ENCODE results near the gene DYNC2LI1. TPM values are rescaled to one million over a fixed set of nuclear protein-coding genes. Genes with fewer than 3 reads are reported as not detected.

DYNC2LI1 gene
- total RNA-seq, 4 donors from 2014 or later: 19.5 to 37.3 (median 33.1) TPM

DNA sequence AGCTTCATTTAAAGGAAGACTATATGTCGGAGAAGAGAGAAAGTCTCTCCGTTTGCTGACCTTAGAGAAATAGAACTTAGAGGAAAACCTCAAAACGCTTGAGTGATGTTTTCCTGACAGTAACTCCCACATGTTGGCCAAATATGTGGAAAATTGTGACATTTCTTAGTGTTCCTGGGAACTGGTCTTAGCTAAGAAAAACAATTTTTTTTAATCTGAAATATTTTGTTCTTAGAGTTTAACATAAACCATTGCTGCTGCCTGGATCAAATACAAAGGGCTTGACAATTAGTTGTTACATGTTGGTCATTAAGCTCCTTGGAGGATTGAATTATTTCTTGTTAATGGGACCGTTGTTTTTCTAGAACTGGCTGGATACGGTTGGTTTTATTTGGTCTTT, 16.3 kb downstream of the DYNC2LI1 start:
- Histone ChIP-seq H3K27ac (peak overlapping the region in 3 of 4 donors; percentile 9 to 58 (median 29)), H3K27me3 (no peaks in the 10 kb centered on the region), H3K4me3 (no peak overlapping the region), H3K9me3 (no peaks in the 10 kb centered on the region), H3K36me3 (peaks cover 0 to 64% (median 0%) of the 10 kb centered on the region in 3 donors), H3K4me1 (peaks cover 0 to 4% (median 0%) of the 10 kb centered on the region in 4 donors)
- TF ChIP-seq POLR2A (IDR thresholded peaks at IDR 0.05) (no peak), EP300 (IDR thresholded peaks at IDR 0.05) (peak in 1 of 2 donors; percentile 46)
- WGBS, 2 donors: 53 to 59% methylated on average over 5 of the region's 5 CpGs
- DNase-seq (ENCODE audit: low spot score in 2 of 2): no peak

DNA sequence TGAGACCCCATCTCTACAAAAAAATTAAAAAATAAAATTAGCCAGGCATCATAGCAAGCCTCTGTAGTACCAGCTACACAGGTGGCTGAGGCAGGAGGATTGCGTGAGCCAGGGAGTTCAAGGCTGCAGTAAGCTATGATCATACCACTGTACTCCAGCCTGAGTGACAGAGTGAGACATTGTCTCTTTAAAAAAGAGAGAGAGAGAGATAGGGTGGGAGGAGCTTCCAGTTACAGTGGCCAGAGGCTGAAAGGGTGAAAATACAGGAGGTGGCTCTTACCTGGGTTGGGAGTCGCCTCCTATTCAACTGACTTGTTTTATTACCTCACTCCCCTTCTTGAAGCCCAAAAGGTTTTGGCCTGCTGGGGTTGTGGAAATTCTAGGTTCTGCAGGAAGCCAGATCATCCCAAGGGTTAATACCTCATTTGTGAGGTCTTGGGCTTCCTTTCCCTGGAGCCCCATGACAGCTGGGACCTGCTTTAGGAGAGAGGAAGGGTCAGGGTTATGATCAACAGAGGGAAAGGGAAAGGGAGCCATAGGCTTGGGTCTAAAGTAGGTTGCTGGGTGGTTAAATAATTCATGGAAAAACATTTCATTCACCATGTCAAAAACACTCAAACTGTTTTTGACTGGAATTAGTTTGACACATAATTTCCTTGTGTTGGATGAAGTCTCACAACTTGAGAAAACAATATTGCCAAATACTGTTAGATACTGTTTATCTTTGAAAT, 17.4 kb downstream of the DYNC2LI1 start:
- Histone ChIP-seq H3K4me1 (peaks cover 0 to 4% (median 0%) of the 10 kb centered on the region in 4 donors), H3K27me3 (no peaks in the 10 kb centered on the region), H3K27ac (no peak overlapping the region), H3K4me3 (no peak overlapping the region), H3K9me3 (no peaks in the 10 kb centered on the region), H3K36me3 (peaks cover 0 to 68% (median 0%) of the 10 kb centered on the region in 3 donors)
- 94 to 96% methylated on average over 2 of the region's 2 CpGs for WGBS, 2 donors
- no peak for TF ChIP-seq EP300 (IDR thresholded peaks at IDR 0.05)
- TF ChIP-seq, protein P1, sequence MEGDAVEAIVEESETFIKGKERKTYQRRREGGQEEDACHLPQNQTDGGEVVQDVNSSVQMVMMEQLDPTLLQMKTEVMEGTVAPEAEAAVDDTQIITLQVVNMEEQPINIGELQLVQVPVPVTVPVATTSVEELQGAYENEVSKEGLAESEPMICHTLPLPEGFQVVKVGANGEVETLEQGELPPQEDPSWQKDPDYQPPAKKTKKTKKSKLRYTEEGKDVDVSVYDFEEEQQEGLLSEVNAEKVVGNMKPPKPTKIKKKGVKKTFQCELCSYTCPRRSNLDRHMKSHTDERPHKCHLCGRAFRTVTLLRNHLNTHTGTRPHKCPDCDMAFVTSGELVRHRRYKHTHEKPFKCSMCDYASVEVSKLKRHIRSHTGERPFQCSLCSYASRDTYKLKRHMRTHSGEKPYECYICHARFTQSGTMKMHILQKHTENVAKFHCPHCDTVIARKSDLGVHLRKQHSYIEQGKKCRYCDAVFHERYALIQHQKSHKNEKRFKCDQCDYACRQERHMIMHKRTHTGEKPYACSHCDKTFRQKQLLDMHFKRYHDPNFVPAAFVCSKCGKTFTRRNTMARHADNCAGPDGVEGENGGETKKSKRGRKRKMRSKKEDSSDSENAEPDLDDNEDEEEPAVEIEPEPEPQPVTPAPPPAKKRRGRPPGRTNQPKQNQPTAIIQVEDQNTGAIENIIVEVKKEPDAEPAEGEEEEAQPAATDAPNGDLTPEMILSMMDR (IDR thresholded peaks at IDR 0.05): no peak
- no peak for TF ChIP-seq POLR2A (IDR thresholded peaks at IDR 0.05)
- DNase-seq (ENCODE audit: low spot score in 2 of 2): no peak

DNA sequence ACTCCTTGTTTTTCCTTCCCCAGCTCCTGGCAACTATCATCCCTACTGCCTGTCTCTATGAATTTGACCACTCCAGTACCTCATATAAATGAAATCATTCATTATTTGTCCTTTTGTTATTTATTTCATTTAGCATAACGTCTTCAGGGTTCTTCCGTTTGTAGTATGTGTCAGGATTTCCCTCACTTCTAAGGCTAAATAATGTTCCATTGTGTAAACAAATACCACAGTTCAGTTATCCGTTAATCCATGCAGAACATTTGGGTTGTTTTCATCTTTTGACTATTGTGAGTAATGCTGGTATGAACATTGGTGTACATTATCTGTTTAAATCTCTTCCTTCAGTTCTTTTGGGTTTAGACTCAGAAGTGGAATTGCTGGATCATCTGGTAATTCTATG, 18.8 kb downstream of the DYNC2LI1 start:
- Histone ChIP-seq H3K4me3 (no peak overlapping the region), H3K9me3 (no peaks in the 10 kb centered on the region), H3K4me1 (peaks cover 0 to 4% (median 0%) of the 10 kb centered on the region in 4 donors), H3K36me3 (peaks cover 0 to 67% (median 0%) of the 10 kb centered on the region in 3 donors), H3K27me3 (no peaks in the 10 kb centered on the region), H3K27ac (no peak overlapping the region)
- no peak for DNase-seq (ENCODE audit: low spot score in 2 of 2)
- WGBS, 2 donors: 58 to 60% methylated on average over 3 of the region's 3 CpGs
- no peak for TF ChIP-seq POLR2A (IDR thresholded peaks at IDR 0.05)
- TF ChIP-seq EP300 (IDR thresholded peaks at IDR 0.05): no peak
- TF ChIP-seq, protein P1 (IDR thresholded peaks at IDR 0.05): no peak

DNA sequence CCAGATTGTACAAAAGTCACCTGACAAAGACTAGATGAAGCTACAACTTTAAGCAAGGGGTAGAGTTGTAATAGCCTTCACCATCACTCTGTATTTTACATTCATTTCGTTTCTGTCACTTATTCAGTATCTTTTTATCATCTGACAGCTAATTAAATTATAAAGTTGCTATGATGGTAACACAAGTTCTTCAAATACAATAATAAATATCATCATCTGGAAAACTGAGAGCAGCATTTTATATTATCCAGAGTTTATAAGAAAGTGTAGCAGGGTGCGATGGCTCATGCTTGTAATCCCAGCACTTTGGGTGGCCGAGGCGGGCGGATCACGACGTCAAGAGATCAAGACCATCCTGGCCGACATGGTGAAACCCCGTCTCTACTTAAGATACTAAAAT, 21.1 kb downstream of the DYNC2LI1 start:
- TF ChIP-seq EP300 (IDR thresholded peaks at IDR 0.05) (no peak), POLR2A (IDR thresholded peaks at IDR 0.05) (no peak)
- TF ChIP-seq, protein P1 (IDR thresholded peaks at IDR 0.05): no peak
- Histone ChIP-seq H3K9me3 (no peaks in the 10 kb centered on the region), H3K27ac (no peak overlapping the region), H3K27me3 (no peaks in the 10 kb centered on the region), H3K4me3 (no peak overlapping the region), H3K4me1 (no peaks in the 10 kb centered on the region), H3K36me3 (peaks cover 0 to 54% (median 0%) of the 10 kb centered on the region in 3 donors)
- 95 to 97% methylated on average over 9 of the region's 9 CpGs for WGBS, 2 donors
- no peak for DNase-seq (ENCODE audit: low spot score in 2 of 2)

DNA sequence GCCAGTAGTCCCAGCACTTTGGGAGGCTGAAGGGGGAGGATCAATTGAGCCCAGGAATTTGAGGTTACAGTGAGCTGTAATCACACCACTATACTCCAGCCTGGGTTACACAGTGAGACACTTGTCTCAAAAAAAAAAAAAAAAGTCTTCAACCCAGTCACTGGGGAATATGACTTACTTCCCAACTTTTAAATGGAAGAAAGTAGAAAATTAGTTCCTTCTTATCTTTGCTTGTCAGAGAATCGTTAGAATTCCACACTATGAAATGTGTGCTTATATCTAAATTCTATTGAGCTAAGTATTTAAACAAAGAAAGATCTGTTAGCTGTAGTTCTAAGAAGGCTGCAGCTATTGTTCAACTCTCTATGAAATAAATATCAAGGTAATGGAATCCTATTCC, 22.4 kb downstream of the DYNC2LI1 start:
- no peak for DNase-seq (ENCODE audit: low spot score in 2 of 2)
- no peaks in the 10 kb centered on the region for H3K27me3 ChIP-seq
- H3K9me3 ChIP-seq: no peaks in the 10 kb centered on the region
- H3K36me3 ChIP-seq: peaks cover 0 to 48% (median 0%) of the 10 kb centered on the region in 3 donors
- 54 to 63% methylated on average over 1 of the region's 1 CpG for WGBS, 2 donors
- TF ChIP-seq, protein P1 (IDR thresholded peaks at IDR 0.05): no peak
- TF ChIP-seq EP300 (IDR thresholded peaks at IDR 0.05) (no peak), POLR2A (IDR thresholded peaks at IDR 0.05) (no peak)
- H3K4me1 ChIP-seq: no peaks in the 10 kb centered on the region
- no peak overlapping the region for H3K4me3 ChIP-seq
- no peak overlapping the region for H3K27ac ChIP-seq

Measured in tibial nerve (tissue), 4 donors.